SIG-M5 treated with dmso at 0.1 percent for 504 hours (cell line): Measurements from ENCODE around the gene LRRC28.

Experiments used
- DNase-seq: peaks from one replicate; lab custom pipeline; 2025; ENCODE audit not compliant: unreplicated experiment; lab: John Stamatoyannopoulos, UW

Gene LRRC28

GRCh38 chr15:99414755-99415731, 163.8 kb downstream of the LRRC28 start:
- DNase-seq = no peak

- no peak for DNase-seq
Observed at GRCh38 chr15:99416191-99417188, 165.2 kb downstream of the LRRC28 start.

GRCh38 chr15:99421172-99421656, 169.9 kb downstream of the LRRC28 start:
- no peak for DNase-seq

GRCh38 chr15:99421758-99422157, 170.5 kb downstream of the LRRC28 start:
- no peak for DNase-seq

GRCh38 chr15:99423186-99424130, 172.2 kb downstream of the LRRC28 start:
- no peak for DNase-seq

GRCh38 chr15:99424131-99424571, 172.9 kb downstream of the LRRC28 start:
- DNase-seq = no peak

- DNase-seq = peak; percentile 25
Observed at GRCh38 chr15:99424978-99425656, 173.8 kb downstream of the LRRC28 start.

- DNase-seq = no peak
Observed at GRCh38 chr15:99425657-99426301, 174.5 kb downstream of the LRRC28 start.

GRCh38 chr15:99426431-99427105, 175.3 kb downstream of the LRRC28 start:
- DNase-seq = no peak

- no peak for DNase-seq
Observed at GRCh38 chr15:99427210-99427609, 175.9 kb downstream of the LRRC28 start.

GRCh38 chr15:99427668-99428361, 176.5 kb downstream of the LRRC28 start:
- DNase-seq = no peak

- no peak for DNase-seq
Observed at GRCh38 chr15:99429681-99430081, 178.4 kb downstream of the LRRC28 start.

- no peak for DNase-seq
Observed at GRCh38 chr15:99430881-99431401, 179.7 kb downstream of the LRRC28 start.

- no peak for DNase-seq
Observed at GRCh38 chr15:99431661-99432091, 180.4 kb downstream of the LRRC28 start.

GRCh38 chr15:99432271-99433025, 181.2 kb downstream of the LRRC28 start:
- no peak for DNase-seq

GRCh38 chr15:99433026-99433756, 181.9 kb downstream of the LRRC28 start:
- DNase-seq = no peak
